Measurements from ENCODE around the gene CEBPZ.
"Not testable (repeated sequence)": the region's sequence is repeated elsewhere in the genome, so short reads cannot be mapped to it uniquely, and the experiment has no call there.

CEBPZ gene, protein sequence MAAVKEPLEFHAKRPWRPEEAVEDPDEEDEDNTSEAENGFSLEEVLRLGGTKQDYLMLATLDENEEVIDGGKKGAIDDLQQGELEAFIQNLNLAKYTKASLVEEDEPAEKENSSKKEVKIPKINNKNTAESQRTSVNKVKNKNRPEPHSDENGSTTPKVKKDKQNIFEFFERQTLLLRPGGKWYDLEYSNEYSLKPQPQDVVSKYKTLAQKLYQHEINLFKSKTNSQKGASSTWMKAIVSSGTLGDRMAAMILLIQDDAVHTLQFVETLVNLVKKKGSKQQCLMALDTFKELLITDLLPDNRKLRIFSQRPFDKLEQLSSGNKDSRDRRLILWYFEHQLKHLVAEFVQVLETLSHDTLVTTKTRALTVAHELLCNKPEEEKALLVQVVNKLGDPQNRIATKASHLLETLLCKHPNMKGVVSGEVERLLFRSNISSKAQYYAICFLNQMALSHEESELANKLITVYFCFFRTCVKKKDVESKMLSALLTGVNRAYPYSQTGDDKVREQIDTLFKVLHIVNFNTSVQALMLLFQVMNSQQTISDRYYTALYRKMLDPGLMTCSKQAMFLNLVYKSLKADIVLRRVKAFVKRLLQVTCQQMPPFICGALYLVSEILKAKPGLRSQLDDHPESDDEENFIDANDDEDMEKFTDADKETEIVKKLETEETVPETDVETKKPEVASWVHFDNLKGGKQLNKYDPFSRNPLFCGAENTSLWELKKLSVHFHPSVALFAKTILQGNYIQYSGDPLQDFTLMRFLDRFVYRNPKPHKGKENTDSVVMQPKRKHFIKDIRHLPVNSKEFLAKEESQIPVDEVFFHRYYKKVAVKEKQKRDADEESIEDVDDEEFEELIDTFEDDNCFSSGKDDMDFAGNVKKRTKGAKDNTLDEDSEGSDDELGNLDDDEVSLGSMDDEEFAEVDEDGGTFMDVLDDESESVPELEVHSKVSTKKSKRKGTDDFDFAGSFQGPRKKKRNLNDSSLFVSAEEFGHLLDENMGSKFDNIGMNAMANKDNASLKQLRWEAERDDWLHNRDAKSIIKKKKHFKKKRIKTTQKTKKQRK

DNA sequence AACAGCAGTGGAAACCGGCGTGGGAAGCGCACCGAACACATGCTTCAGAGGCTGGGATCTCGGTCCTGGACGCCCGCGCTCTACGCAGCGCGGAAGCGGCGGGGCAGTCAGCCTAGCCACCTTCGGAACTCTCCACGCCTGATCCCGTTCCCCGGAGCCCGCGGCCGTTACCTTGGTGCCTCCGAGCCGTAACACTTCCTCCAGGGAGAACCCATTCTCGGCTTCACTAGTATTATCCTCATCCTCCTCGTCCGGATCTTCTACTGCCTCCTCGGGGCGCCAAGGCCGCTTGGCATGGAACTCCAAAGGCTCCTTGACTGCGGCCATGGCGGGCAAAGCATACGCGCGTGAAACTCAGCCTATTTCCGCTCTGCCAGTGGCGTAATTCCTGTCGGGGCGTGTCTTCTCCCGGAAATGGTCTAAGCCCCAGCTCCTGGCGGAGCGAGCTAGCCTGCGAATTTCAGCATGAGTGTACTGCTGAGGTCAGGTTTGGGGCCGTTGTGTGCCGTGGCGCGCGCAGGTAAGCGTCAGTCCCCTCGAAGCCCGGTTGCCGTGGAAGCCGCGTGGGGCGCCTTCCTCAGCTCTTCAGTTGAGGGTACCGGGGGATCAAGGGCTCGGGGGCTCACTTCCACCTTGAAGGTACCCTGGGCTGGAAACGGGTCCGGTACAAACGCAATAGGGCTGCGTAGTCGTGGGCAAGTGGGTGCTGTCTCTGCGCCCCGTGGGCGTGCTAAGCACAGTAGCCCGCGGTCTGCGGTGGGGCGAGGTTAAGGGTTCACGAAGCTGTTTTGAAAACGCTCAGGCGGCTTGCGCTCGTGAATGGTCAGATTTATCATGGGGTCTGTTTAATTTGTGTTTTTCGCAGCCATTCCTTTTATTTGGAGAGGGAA, at the start of gene CEBPZ, which contains the start of gene NDUFAF7:
CEBPZ (minus strand) TSS at position 356 of the 890 bp plus-strand sequence; CDS start at position 327, 29 bp downstream.
NDUFAF7 (plus strand) TSS at position 418 of the 890 bp plus-strand sequence; CDS start at position 466, 48 bp downstream.
- DNase-seq, result peak; percentile 51

DNA sequence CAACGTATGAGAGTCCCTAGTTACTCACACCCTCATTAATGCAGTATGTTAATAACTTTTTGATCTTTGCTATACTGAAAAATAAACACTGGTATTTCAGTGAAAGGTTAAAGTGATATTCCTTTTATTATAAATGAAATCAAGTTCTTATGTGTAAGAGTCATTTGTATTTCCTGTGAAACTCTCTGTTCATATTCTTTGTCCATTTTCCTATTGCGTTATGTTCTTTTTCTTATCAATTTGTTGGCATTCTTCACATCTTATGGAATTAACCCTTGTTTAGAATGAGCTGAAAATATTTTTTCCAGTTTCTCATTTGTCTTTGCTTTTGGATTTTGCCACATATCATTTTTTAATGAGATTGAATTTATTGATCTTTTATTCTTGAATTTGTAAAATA, 44.9 kb upstream of the CEBPZ start:
- no peak for DNase-seq

DNA sequence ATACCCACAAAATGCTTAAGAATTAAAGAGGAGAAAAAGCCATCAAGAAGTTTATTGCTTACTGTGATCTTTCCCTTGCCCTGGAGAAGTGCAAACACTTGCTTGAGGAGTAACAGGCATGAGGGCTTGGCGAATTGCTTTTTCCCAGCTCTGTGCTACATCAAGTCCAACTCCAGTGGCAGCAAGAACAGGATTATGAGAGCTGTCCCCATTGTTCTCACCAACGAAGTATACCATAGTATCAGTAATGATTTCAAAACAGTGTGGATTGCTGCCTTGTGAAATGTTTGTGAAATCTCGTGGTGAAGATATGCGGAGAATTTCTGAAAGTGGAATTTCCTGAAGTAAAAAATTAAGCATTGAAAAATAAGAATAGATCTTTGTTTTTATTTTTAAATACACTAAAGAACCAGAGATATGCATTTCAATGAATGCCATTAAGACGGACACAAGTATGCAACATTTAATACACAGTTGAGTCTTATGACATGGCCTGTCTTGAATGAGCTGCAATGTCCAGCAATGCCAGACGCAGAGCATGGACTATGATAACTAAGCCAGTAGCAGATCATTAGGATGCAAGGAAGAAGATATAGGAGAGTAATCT, 43.1 kb upstream of the CEBPZ start:
- no peak for DNase-seq

DNA sequence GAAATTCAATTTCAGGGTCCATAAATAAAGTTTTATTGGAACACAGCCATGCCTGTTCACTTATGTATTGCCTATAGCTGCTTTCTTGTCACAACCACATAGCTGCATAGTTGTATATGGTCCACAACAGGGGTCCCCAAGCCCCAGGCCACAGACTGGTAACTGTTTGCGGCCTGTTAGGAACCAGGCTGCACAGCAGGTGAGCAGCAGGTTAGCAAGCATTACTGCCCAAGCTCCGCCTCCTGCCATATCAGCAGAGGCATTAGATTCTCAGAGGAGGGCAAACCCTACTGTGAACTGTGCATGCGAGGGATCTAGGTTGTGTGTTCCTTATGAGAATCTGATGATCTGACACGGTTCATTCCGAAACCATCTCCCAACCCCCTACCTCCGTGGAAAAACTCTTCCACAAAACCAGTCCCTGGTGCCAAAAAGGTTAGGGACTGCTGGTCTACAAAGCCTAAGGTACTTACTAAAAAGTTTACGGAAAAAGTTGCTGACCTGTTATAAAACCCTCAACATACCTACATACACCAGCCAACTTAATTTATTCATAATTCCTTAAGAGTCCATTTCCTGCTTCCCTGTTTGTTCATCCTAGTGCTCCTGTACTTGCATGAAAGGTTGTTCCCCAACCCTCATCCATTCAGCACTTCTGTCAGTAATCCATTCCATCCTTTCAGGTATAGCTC, 40.1 kb upstream of the CEBPZ start:
- DNase-seq, result no peak

DNA sequence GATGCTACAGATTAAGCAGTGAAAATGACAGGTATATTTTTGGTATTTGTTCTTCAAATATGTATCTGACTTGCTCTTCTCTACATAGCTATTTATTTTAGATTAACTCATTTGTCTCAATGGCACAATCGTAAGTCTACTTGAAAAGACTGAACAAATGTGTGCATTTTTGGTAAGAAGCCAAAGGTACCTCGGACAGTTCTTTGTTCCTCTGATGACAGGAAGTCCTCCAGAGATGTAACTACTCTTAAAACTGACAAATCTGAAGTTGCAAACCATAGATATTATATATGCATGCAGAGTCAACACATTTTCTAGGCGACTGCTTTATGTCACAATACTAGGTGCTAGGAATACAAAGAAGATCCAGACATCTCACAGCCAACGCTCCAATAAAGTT, 36.7 kb upstream of the CEBPZ start:
- DNase-seq, result no peak

DNA sequence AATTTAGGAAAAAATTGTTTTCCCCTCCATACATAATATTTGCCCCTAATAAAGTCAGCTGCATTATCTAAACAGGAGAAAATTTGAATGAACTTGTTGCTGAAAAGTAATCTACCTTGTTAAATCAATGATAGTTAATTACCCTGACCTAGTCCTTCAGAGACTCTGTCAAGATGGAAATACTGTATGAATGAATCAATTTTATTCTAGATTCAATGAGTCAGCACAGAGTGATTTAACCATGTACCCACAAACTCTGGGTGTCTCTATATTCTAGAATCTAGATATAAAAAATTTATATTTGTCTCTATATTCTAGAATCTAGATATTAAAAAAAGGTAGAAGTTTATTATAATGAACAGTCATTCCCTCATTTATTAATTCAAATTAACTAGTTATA, 36.3 kb upstream of the CEBPZ start:
- no peak for DNase-seq

DNA sequence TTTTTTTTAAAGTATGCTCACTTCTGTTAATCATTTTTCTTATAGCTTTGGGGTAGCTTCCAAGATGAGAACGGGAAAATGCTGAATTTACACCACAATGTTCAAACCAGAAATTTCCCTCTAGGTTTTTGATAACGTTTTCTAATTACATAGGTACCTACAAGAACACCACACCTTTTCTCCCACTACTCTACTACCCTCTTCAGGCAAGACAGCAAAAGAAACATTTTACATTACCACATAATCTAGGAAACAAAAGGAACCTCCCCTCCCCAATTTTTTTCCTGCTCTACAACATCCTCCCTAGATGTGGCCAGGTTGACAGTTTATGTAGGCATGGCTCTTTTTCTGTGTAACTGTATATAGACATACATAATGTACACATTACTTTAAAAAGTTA, 32.4 kb upstream of the CEBPZ start:
- no peak for DNase-seq

DNA sequence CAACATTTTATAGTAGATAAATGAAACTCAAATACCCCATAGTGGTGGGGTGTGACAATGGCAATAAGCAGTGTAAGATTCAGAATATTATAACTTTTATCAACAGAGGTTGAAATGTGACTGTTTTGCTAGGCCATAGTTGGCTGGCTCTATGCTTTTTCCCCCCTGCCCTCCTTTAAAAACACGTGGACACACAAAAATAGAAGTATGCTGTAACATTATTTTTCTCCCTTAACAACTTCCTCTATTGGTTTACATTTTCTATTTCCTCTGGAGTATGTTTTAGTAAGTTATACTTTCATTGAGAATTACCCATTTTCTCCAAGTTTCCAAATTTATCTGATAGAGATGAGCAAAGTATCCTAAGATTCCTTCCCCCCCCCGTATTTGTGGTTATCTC, 31.1 kb upstream of the CEBPZ start:
- DNase-seq, result no peak

DNA sequence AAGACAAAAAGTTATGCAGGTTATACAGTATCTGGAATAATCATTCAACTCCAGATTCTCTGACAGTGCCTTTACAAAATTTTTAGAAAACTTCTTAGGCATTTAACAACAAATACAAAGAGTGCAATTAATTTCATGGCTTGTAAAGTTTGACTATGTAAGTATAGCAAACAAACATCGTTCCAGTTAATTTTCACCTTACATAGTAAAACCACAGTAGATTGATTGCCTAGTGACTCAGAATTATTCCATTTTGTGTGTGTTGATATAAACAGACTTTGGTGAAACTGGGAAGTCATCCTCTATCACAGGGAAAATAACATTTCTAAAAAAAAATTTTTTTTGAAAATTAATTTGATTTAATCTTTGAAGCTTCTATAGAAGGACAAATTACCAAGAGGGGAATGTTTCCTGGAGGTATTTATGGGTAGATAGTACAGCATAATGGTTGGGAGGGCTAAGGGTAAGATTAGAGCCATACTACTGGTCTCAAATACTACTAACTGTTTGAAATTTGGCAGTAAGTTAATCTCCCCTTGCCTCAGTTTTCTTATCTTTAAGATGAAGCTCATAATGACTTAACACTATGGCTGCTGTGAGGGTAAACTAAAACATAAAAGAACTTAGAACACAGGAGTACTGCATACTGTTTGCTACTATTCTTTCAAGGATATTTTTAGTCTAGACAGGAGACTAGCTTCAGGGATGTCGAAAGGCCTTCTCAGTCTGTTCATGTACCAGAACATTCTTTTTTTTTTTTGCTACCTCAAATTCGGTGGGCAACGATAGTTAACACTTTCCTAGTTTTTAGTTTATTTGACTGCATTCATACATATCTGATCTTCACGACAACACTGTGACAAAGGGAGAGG, 19.7 kb upstream of the CEBPZ start:
- DNase-seq, result no peak

DNA sequence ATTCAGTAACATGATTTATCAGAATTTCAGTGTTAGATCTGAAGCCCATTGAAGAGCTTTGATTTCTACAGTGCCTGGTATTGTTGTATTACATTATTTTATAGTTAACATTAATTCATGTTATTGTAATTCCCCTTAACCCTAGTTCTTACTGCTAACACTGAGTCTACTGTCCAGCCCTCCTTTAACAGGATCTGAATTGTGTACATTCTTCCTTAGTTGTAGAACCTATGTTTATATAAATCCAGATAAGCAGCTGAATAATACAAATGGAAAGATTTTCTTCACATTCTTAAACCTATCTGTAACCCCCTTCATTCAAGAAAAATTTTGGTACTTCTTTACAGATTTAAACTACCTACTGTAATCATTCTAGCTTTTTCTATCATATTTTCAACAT, 14.8 kb upstream of the CEBPZ start:
- DNase-seq, result no peak

DNA sequence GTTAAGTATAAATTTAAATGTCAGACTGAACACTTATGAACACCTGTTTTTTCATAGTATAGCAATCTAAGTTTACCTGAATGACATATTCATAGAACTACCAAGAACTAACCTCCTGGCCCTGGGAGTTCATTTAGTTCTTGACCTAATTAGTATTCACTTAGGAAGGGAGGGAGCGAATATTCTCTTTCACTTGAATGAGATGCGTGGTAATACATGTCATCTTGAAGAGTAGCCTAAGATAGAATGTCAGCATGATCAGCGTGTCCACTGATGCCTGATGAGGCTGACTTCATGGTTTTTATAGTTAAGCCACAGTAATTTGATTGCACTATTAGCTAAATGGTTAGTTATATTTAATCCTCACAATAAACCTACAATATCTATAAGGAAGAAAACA, 13.4 kb upstream of the CEBPZ start:
- no peak for DNase-seq

DNA sequence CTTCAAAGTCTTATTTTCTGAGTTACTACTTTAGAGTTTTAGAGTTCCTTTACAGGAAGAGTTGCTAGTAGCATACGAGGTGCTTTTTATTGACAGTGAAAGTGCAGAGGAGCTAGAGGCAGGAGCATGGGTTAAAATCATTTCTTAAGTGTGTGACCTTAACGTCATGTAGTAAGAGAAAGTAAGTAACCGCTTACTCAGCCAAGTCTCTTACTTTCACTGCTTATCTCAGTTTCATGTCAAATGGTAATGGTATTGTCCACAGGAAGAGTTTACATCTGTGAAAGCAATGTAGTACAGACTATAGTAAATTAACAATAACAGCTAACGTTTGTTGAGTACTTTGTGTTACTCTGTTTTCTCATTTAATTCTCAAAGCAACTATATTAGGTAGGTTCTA, 12.6 kb upstream of the CEBPZ start:
- no peak for DNase-seq

DNA sequence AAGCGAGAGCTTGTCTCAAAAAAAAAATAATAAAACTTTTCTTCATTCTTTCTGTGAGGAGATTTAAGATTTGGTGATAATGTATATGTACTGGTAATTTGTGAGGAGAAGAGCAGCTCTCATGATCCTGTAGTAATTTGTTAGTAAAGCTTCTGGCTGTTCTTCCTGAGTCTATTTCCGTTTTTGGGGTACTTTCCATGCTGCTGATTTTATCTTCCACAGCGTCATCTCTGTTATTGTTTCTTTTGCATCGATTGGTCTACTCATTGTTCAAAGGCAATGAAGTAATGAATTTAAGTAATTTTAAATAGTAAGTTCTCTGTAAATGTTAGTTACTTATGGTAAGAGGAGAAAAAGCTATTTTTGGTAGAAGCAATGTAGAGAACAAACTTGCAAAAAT, 12.0 kb upstream of the CEBPZ start:
- DNase-seq, result no peak

DNA sequence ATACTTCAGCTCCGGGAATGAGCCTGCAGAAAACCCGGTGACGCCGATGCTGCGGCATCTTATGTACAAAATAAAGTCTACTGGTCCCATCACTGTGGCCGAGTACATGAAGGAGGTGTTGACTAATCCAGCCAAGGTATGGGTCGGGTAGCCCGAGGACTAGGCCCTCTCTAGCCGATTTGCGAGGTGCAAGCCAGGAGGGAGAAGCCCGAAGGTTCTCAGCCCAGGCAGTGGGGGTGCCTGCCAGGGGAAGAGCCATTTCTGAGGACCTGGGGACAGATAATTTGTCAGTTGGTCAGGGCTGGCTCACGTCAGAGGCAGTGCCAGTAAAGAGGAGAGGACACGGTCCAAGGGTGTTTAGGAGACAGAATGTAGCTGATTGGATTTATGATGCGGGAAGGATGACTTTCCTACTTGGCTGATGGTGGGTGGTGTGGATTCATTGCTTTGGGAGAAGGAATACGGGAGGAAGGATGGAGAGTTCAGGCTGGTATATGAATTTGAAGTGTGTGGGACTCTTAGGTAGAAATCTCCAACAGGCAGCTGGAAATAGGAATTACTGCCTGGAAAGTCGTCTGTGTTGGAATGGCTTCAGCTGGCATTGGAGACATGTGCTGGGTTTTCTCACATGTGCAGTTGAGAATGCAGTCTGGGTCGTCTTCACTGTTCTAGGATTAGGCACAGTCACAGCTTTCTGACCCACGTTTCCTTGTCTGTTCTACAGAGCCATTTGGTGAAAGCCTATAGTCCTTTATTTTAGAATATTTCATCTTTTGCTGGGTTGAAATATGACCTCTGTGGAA, 936 bp upstream of the CEBPZ start:
- no peak for DNase-seq

DNA sequence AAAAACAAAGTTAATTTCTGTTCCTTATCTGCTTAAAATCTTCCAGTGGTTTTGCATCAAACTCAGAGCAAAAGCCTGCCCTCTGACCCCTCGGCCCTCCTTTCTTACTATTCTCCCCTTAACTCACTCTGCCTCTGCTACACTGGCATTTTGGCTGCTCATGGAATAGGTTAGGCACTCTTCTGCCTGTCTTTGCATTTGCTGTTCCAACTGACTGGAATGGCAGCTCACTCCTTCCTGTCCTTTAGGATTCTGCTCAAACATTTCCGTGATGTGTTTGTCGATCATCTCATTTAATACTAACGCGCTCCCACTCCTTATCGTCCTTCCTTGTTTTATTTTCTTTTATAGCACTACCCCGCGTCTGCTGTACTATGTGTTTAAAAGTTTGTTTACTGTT, 815 bp downstream of the CEBPZ start:
- DNase-seq, result no peak

DNA sequence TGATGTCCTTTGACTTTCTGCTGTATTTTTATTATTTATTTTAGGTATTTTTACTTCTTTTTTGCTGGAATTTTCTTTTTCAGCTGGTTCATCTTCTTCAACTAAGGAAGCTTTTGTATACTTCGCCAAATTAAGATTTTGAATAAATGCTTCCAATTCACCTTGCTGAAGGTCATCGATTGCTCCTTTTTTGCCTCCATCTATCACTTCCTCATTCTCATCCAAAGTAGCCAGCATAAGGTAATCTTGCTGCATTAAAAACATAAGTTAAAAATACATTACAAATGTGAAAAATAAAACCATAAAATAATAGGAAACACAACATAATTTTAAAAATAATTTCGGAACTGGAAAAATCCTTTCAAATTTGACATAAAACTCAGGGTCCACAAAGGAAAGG, 2.6 kb downstream of the CEBPZ start:
- no peak for DNase-seq

DNA sequence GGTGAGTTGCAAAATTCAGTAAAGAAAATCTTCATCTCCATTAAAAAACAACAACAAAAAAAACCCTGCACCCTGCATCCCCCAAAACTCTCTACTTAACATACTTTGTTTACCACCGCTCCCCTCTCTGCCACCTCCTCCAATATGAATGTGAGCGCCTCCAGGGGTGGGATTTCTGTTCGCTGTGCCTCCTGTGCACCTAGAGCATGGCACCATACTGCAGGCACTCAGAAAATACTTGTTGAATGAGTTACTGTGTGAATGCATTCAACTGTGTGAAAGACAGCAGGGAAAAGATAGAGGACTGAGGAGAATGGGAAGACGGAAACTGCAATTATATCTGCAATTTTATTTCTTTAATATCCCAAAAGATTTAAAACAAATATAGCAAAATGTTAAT, 4.5 kb downstream of the CEBPZ start:
- DNase-seq, result no peak

DNA sequence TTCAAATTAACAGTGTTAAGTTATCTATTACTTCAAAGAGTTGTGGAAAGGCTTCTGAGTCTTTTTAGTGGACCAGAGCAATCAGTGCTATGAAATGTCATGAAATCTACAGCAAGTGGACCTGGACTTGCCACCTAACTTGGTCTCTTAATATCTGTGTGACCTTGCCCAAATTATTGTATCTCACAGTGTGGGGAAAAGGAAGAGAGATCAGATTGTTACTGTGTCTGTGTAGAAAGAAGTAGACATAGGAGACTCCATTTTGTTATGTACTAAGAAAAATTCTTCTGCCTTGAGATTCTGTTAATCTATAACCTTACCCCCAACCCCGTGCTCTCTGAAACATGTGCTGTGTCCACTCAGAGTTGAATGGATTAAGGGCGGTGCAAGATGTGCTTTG, 6.3 kb downstream of the CEBPZ start:
- DNase-seq, result not testable (repeated sequence)

DNA sequence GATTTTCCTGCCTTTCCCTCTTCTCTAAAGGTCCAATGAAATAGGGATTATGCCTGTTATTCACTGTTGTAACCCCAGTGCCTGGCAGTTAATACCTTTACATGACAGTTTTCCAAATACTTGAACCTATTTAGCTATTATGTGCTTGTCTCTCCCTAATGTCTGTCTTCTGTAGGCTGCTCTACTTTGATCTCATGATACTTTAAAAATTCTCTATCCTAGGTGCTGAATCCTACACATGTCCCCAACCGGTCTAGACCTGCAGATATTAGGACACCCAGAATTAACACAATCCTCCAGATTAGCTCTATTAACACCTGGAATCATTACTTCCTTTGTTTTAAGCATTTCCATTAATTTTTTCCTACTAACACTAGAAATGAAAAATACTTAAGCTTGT, 7.3 kb downstream of the CEBPZ start:
- no peak for DNase-seq

DNA sequence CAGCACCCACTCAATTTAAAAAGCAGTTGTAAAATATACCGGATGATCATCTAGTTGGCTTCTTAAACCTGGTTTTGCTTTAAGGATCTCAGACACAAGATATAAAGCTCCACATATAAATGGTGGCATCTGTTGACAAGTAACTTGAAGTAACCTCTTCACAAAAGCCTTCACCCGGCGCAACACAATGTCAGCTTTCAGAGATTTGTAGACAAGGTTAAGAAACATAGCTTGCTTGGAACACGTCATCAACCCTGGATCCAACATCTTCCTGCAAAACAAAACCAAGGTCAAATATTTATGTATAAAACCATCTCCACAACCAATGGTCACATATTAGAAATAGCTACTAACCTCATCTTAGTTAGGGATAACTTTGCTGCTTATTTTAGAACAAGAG, 8.3 kb downstream of the CEBPZ start:
- no peak for DNase-seq
